ENCODE measurements around the gene KCNK3.
"Not testable (repeated sequence)": the region's sequence is repeated elsewhere in the genome, so short reads cannot be mapped to it uniquely, and the experiment has no call there.

Gene KCNK3

GRCh38 chr2:26692279-26692896 is at the start of gene KCNK3:
KCNK3 (plus strand) TSS chr2:26692722; CDS start chr2:26692876, 154 bp downstream.
- DNase-seq (ENCODE audit: low read depth): peak; percentile 4

- DNase-seq (ENCODE audit: low read depth): no peak
Observed at GRCh38 chr2:26644188-26644835, 48.2 kb upstream of the KCNK3 start.

GRCh38 chr2:26645762-26646161 is 46.8 kb upstream of the KCNK3 start:
- DNase-seq (ENCODE audit: low read depth): no peak

GRCh38 chr2:26646986-26647672 is 45.4 kb upstream of the KCNK3 start:
- no peak for DNase-seq (ENCODE audit: low read depth)

GRCh38 chr2:26647981-26648380 is 44.5 kb upstream of the KCNK3 start:
- DNase-seq (ENCODE audit: low read depth): no peak

- no peak for DNase-seq (ENCODE audit: low read depth)
Observed at GRCh38 chr2:26648516-26648915, 44.0 kb upstream of the KCNK3 start.

GRCh38 chr2:26649322-26649721 is 43.2 kb upstream of the KCNK3 start:
- DNase-seq (ENCODE audit: low read depth): no peak

- no peak for DNase-seq (ENCODE audit: low read depth)
Observed at GRCh38 chr2:26649992-26650712, 42.4 kb upstream of the KCNK3 start.

- DNase-seq (ENCODE audit: low read depth): no peak
Observed at GRCh38 chr2:26650713-26651469, 41.6 kb upstream of the KCNK3 start.

- no peak for DNase-seq (ENCODE audit: low read depth)
Observed at GRCh38 chr2:26651470-26651771, 41.1 kb upstream of the KCNK3 start.

- DNase-seq (ENCODE audit: low read depth): no peak
Observed at GRCh38 chr2:26651799-26652198, 40.7 kb upstream of the KCNK3 start.

- no peak for DNase-seq (ENCODE audit: low read depth)
Observed at GRCh38 chr2:26652361-26653041, 40.0 kb upstream of the KCNK3 start.

GRCh38 chr2:26653207-26654060 is 39.1 kb upstream of the KCNK3 start:
- DNase-seq (ENCODE audit: low read depth): no peak

- DNase-seq (ENCODE audit: low read depth): no peak
Observed at GRCh38 chr2:26654061-26654340, 38.5 kb upstream of the KCNK3 start.

GRCh38 chr2:26655120-26655519 is 37.4 kb upstream of the KCNK3 start:
- DNase-seq (ENCODE audit: low read depth): not testable (repeated sequence)

GRCh38 chr2:26655611-26656195 is 36.8 kb upstream of the KCNK3 start:
- DNase-seq (ENCODE audit: low read depth): no peak

GRCh38 chr2:26657265-26657664 is 35.3 kb upstream of the KCNK3 start:
- DNase-seq (ENCODE audit: low read depth): no peak

- DNase-seq (ENCODE audit: low read depth): no peak
Observed at GRCh38 chr2:26658691-26659346, 33.7 kb upstream of the KCNK3 start.

- no peak for DNase-seq (ENCODE audit: low read depth)
Observed at GRCh38 chr2:26660363-26660962, 32.1 kb upstream of the KCNK3 start.

Measured in stimulated activated CD8-positive, alpha-beta memory T cell treated with anti-CD3 and anti-CD28 coated beads, Interleukin-12 subunit alpha, Interleukin-12 subunit beta, amount 100 ng/mL, for 4 hours (primary cell).